NCI-H510A (cell line): ENCODE data around the gene ZNF281.

Experiments used
- DNase-seq: peaks from one replicate; lab custom pipeline; 2025; lab: John Stamatoyannopoulos, UW

ZNF281 gene

DNA sequence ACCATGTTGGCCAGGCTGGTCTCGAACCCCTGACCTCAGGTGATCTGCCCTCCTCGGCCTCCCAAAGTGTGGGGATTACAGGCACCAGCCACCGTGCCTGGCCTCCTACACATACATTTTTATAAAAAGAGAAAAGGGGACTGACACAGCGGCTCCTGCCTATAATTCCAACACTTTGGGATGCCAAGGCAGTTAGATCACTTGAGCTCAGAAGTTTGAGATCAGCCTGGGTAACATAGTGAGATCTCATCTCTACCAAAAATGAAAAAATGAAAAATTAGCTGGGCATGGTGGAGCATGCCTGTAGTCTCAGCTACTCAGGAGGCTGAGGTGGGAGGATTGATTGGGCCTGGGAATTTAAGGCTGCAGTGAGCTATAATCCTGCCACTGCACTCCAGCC is 23.4 kb downstream of the ZNF281 start:
- no peak for DNase-seq

DNA sequence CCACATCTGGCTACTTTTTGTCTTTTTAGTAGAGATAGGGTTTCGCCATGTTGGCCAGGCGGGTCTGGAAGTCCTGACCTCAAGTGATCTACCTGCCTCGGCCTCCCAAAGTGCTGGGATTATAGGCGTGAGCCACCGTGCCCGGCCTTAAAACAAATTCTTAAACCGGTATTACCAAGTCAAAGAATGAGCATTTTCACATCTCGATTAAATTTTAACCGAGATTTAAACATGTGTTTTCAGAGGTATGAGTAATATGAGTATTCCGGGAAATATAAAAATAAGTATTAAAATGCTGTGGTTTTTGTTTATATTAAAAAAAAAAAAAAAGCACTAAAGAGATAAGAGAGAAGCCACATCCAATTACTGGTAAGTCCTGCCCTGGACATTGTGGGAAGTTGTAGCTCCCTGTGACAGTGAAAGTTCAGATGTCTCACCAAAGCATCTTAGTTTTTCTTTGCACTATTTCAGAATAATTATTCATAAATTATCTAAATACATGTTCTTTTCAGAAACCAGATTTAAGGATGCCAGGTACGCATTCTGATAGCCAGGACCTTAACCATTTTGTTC is 24.9 kb downstream of the ZNF281 start:
- no peak for DNase-seq

DNA sequence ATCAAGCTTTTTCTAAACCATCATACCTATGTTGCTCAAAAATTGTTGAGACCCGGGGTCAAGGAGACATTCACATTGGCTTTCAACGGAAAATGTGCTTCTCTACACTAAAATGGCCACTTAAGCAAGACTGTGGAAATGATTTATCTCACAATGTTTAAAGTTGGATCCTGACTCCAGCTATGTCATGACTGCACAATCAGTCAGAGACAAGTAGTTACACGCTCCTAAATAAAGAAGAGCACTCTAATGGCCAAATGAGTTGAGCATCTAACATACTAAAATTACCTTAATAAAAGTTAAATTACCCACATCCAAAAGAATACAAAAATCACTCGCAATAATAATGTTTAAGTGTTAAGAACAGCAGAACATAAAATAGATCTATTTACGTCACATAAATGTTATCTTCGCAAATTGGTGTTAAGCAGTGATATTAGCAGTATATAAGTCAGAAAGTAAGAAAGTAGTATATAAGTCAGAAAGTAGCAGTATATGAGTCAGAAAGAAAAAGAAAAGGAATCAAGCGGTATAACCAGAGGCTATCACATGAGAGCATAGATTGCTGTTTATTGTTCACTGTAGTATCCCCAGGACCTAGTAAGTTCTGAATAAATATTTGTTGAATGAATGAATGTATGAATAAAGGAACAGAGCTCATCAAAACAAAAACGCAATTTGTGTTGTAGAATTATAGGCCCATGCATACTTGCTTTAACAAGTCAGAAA is 28.4 kb downstream of the ZNF281 start:
- DNase-seq, result no peak

DNA sequence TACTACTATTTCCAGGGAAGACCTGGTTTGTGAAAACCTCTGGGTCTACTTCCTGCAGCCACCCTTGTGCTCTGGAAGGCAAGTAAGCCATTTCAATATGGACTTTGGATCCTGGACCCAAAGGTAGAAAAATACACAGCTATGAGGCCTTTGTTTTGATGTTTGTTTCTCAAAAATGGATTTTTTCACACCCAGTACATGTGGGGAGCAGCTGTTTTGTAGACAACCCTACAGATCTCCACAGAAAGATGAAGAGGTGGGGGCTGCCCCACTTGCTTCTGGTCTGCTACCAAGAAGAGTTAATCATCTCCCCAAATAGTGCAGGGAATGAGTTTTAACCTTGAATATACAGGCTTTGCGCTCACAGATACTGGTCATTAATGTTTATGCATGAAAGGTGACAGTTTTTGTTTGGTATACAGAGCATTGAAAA is 29.2 kb downstream of the ZNF281 start:
- DNase-seq, result no peak

DNA sequence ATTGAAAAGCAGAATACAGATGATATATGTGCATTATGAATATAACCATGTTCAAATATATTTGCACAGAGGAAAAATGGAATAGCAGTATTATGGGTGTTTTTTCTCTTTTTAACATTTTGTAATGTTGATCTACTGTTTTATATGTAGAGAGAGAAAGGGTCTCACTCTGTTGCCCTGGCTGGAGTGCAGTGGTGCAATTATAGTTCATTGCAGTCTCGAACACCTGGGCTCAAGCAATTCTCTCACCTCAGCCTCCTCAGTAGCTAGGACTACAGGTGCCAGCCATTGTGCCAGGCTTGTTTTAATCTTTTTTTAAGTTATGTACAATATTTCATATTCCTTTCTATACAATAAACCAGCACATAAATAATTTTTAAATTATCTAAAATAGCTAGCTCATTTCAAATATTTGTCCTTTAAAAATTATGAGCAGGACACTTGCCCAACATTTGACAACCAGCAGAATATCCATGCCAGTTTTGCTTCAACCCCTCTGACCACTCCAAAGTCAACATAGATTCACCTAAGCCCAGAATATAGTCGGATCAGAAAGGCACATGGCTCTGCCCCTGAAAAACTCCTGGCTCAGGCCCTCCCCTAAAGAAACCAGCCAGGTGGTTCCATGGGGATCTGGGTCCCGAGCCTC is 29.8 kb downstream of the ZNF281 start:
- no peak for DNase-seq

DNA sequence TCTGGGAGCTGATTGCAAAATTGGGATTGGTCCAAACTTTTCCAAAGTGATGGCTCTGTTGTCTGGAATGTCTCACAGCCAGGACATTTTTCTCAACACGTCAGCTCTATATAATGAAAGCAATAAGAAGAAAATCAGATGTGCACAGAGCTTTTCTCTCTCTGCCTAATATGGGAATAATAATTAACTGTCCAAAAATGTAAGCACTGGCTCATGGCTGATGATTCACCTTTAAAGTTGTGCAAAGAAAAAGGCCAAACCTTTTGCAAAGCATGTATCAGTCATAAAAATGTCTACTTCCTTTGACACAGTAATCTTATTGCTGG is 30.4 kb downstream of the ZNF281 start:
- DNase-seq, result no peak

DNA sequence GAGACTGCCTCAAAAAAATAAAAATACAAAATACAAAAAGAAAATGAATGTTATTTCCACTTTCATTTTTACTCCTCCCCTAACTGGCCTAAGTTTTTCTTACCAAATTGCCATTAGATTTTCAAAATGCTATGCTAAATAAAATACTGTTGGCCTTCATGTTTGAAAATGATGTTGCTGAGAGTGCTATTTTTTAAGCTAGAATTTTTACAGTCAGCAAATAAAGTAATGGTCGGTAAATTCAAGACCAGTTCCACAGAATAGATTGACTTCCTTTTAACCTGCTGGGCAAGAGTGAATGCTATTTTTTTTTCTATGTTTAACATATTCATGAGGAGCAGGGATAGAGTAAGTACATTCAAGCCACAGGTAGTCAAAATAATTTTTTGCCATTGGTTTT is 31.7 kb downstream of the ZNF281 start:
- no peak for DNase-seq

DNA sequence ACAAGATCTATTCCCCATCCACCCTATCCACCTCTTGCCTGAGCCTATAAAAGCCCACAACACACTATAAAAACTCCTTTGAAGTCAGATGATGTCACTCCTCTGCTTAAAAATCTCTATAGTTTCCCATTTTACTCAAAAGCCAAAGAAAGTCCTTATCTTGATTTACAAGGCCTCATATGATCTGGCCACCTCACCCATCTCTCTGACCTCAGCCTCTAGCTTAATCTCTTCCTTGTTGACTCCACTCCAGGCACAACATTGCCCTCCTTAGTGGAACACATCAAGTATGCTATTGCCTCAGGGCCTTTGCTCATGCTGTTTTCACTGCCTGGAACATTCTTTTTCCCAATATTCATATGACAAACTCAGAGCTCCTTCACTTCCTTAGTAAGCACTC is 33.3 kb downstream of the ZNF281 start:
- no peak for DNase-seq

DNA sequence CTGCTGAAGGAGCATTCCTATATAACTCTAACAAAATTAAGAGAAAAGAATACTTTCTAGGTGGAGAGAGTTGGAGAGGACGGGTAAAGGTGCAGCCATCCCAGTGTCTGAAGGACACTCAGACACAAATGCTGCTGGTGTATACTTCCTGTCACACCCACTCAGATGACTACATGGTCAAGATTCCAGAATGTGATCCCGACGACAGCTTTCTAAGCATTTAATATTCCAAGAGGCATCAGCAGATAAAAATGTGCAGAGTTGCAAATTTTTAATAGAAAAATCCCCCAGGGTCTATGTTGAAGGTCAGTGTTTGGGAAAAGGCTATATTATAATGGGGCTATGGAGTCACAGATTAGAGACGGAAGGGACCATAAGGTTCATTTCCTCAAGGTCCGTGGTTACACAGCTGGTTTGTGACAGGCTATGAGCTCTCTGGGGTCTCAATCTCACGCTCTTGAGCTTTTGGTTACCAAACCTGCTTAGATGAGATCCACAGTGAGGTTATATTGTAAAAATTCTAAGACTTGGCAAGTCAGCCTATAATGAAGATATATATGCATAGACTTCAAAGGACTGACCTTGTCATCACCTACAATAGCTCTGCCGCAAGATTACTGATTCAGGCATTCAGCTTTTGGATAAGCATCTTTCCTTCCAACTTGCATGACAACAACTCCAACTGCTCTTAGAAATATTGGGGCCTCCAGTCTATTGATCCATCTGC is 35.1 kb downstream of the ZNF281 start:
- no peak for DNase-seq

DNA sequence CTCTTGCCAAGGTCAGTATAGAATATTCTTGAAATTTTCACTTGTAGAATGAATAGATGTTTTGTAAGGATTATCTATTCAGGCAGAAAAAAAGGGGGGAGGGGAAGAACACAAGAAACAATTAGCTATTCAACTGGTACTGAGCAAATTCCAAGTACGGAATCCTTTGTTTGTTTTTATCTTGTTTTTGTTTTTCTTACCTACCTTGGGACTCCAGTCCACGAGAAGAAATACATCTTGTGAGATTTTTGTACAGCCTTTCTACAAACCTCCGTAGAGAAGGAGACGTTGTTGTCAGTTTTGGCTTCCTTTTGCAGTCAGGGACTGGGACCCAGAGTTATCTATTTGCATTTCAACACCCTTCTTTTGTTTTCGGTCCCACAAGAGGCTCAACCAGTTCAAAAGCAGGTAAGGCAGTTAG is 36.0 kb downstream of the ZNF281 start:
- no peak for DNase-seq

DNA sequence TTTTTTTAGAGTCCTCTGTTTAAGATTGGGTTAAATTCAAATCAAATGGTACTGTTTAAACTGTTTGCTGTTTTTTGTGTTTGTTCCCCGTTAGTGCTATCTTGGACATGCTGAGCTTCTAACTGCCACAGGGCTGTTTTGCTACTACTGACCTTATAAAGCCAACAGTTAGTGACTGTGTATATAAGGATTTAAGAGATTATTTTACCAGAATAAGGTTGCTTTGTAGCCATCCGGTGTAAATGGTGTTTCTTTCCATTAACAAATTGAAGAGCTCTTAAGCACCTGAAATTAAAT is 37.0 kb downstream of the ZNF281 start:
- no peak for DNase-seq

DNA sequence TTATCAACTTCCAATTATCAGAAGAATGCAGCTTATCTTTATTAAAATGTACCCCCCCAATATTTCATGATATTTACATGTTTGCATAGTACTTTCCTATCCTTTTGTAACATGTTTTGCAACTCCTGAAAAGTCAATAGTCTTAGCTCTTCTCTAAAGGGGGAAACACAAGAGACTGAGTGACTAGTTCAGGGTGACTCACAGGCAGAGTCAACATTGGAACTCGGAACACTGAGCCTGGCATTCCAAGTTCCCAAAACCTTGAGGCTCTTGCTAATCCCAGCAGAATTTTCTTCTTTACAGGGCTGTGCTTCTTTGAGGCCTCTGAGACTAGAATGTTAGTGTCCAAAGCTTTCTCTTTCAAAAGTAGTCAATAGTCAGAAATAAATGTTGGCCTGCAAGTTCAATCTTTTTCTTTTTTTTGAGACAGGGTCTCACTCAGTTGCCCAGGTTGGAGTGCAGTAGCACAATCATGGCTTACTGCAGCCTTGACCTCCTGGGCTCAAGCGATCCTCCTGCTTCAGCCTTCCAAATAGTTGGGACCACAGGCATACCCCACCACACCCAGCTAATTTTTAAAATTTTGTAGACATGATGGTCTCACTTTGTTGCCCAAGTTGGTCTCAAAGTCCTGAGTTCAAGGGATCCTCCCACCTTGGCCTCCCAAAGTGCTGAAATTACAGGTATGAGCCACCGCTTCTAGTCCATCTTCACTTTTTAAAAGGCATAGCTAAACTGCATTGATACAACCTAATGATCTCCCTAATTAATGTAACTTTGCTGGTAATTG is 37.5 kb downstream of the ZNF281 start:
- DNase-seq, result no peak

DNA sequence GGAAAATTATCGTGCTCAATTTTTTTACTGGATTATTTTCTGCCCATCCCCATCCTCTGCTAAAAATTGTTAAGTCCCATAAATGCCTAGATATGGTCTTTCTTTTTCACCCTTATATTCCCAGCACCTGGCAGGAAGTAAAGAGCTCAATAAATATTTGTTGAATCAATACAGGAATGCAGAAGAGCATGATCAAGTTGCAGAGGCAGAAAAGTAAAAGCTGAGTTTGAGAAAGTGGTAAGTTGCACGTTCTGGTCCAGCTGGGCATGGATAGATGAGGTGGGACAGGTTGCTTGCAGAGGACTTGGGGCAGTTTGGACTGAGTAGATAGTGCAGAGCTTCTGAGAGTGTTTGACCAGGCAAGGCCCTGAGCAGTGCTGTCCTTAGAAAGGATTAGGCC is 40.1 kb downstream of the ZNF281 start:
- no peak for DNase-seq

DNA sequence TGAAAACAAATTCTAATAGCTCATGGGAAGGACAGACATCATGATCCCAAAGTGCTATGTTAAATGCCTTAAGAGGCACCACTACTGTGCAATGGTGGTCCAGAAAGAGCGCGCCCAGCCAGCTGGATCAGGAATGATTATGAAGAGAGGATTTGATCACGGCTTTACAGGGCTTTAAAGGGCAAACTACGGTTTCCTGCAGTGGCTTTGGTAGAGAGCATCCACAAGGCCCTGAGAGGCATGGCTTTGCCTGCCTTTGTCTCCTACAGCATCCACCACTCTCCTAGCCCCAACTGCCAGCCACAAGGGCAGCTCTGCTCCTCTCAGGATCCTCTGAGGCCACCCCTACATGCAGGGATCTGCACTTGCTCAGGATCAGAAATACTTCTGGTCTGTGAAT is 40.7 kb downstream of the ZNF281 start:
- peak; percentile 50 for DNase-seq

DNA sequence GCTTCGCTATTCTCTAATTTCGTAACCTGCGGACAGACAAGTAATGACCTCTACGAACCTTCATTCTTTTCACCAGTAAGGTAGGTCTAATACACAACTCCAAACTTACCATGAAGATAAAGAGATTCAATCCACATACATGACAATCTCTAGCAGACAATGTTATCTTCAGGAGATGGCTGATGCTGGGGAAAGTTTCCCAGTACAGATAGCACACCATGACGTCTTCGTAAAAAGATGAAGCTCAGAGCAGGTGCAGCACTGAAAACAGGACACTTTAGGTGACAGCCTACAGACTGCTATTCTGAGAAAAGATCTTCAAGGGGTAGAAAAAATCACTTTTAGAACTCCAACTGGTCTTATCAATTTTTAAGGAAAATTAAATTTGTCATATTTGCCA is 41.3 kb downstream of the ZNF281 start:
- no peak for DNase-seq

DNA sequence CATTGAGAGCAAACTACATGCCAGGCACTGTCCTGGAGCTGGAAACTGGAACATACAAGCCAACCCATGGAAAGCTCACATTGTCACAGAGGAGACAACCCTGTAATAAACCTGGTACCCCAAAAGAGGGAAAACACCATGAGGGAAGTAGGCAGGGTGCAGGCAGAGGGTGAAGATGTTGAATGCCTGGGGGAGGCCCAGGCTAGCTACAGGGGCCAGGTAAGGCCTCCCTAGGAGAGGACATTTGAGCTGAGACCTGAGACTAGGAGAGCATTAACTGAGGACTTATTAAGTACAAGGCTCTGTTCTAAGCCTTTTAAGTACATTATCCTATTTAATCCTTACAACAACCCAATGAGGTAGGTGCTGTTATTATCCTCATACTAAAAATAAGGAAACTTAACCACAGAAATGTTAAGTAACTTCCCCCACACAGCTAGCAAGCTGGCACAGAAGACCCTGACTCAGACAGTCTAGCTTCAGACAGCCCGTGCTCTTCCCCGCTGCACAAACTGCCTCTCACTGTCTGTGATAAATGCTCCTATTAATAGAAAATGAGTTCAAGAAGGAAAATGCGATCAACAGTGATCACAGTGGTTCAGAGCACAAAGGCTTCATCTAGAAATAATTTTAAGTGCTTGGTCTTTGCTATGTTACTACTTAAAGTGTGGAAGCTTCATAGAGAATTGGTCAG is 41.8 kb downstream of the ZNF281 start:
- no peak for DNase-seq

DNA sequence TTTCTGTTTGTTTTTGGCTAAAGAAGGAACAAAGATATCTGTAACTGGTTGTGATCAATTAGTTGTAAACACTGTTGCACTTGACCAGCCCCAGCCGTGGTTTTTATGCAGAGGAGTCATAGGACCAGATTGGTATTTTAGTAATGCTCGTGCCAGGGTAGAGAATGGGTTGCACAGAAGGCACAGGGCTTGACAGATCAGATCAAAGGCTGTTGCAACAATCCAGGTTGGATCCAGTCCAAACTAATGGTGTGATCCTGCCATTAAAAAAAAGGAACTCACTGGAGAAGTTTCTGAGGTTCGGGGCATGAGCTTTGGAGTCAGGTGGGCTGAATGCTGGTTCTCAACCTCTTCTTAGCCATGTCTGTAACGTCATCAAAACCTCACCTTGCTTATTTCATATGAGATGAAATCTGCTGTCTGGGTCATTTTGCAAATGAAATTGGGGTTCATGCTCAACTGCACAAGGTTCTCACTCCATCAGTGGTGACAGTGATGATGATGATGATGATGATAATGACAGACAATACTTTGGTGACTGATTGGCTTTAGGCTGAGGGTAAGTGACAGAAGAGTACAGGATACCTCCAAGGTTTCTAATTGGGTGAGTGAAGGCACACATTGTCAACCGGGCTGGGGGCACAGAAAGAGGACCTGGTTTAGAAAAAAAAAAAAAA is 43.1 kb downstream of the ZNF281 start:
- DNase-seq, result no peak

DNA sequence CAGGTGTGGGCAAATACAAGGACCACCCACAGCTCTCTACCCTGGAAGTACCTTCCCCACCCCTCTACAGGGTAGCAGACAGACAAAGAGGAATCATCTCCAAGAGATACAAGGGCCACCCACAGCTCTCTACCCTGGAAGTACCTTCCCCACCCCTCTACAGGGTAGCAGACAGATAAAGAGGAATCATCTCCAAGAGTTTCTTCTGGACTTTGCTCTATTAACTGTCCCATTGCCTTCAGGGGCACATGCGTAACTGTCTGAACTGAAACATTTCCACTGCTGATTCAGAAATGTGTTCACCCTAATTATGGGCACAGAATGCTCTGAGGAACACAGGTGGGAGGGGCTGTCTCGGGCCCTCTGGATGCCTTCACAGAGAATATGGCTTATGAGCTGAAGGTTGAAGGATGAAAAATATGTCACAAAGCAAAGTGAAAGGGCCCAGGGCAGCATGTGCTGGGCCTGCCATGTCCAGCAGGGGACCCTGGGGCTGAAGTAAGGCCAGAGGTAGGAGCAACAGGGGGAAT is 43.9 kb downstream of the ZNF281 start:
- no peak for DNase-seq

DNA sequence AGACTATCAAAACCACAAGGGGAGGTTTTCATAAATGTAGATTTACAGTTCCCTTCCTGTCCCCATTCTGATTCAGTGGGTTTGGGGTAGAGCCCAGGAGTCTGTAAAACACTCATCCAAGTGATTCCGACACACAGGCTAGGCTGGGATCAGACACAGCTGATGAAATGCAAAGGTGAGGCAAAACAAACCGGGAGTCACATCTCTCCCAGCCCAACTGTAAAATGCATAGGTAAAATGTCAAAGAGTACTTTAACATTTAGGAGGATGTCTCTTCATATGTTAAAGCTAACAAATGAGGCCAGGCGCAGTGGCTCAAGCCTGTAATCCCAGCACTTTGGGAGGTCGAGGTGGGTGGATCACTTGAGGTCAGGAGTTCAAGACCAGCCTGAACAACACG is 45.0 kb downstream of the ZNF281 start:
- no peak for DNase-seq

DNA sequence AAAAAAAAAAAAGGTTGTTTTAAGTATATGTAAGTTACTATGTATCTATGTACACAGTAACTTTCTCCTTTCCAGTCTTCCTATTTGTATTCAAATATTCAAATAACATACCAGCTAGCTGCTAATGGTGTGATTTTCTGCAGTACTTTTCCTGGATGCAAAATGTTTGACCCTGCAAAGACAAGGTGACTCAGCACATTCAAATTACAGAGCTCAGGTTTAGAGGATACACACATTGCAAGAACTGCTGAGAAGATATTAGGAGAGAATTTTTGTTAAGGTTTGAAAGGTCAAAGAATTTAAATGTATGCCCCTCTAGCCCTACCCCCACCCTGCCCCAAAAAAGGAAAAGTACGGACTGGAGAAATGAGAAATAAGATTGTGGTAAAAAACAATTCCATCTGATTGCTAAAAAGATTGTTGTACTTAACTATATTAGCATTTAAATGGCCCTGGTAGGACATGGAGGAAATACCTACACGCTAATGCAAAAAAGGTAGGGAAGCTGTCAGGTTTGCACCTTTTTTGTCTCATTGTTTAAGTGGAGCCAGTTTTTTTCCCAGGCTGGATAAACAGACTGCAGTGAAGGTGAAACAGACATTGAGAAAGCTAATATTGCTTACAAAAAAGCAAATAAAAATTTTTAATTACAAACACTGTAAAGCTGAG is 45.6 kb downstream of the ZNF281 start:
- no peak for DNase-seq
